IPS DF 6.9 (cell line): ENCODE data around the gene HELZ.

Experiments used
- DNase-seq: peaks from one replicate; pipeline ENCODE4 v3.0.0-alpha.2; 2013; ENCODE audit warnings: low read depth, low spot score
- H3K27ac ChIP-seq: one replicate; pipeline ENCODE4 v1.5.1; 2013; ENCODE audit warnings: low read length, control low read depth
- H3K27me3 ChIP-seq: 2 replicates; pipeline ENCODE4 v1.6.1; 2013; ENCODE audit warnings: mild to moderate bottlenecking, low read length; ENCODE audit not compliant: control insufficient read depth, insufficient read depth
- H3K36me3 ChIP-seq: 2 replicates; pipeline ENCODE4 v1.6.1; 2013; ENCODE audit warnings: low read length; ENCODE audit not compliant: control insufficient read depth, insufficient read depth
- H3K4me1 ChIP-seq: 2 replicates; pipeline ENCODE4 v1.6.1; 2013; ENCODE audit warnings: low read length; ENCODE audit not compliant: control insufficient read depth, insufficient read depth
- H3K4me3 ChIP-seq: 2 replicates; pipeline ENCODE4 v1.5.1; 2013; ENCODE audit warnings: mild to moderate bottlenecking, low read length
- H3K9me3 ChIP-seq: 2 replicates; pipeline ENCODE4 v1.6.1; 2013; ENCODE audit warnings: low read length, inconsistent platforms; ENCODE audit not compliant: control insufficient read depth, insufficient read depth
- WGBS: extraction: QIAGEN DNeasy Blood & Tissue Kit; methylation state at CpG from one replicate; pipeline ENCODE4 v1.1.7; 2013; ENCODE audit warnings: mixed read lengths, missing lambda C conversion rate; ENCODE audit not compliant: insufficient read length, insufficient coverage; 5-methylcytosine and 5-hydroxymethylcytosine counted together

The HELZ gene

GRCh38 chr17:67054011-67054591, 190.9 kb downstream of the HELZ start:
- WGBS = no CpG with 5 or more reads among the region's 19 CpGs
- H3K36me3 ChIP-seq = no peaks in the 10 kb centered on the region
- H3K27ac ChIP-seq = no peak overlapping the region
- no peak for DNase-seq
- H3K27me3 ChIP-seq = no peaks in the 10 kb centered on the region
- H3K4me1 ChIP-seq = no peaks in the 10 kb centered on the region
- no peak overlapping the region for H3K4me3 ChIP-seq
- H3K9me3 ChIP-seq = peaks cover 1% of the 10 kb centered on the region

GRCh38 chr17:67053438-67054000, 191.5 kb downstream of the HELZ start:
- Histone ChIP-seq H3K4me3 (no peak overlapping the region), H3K27ac (no peak overlapping the region), H3K4me1 (no peaks in the 10 kb centered on the region), H3K27me3 (no peaks in the 10 kb centered on the region), H3K9me3 (peaks cover 1% of the 10 kb centered on the region), H3K36me3 (no peaks in the 10 kb centered on the region)
- DNase-seq = no peak
- no CpG with 5 or more reads among the region's 9 CpGs for WGBS

- DNase-seq = no peak
- Histone ChIP-seq H3K4me3 (no peak overlapping the region), H3K27me3 (no peaks in the 10 kb centered on the region), H3K27ac (no peak overlapping the region), H3K36me3 (no peaks in the 10 kb centered on the region), H3K4me1 (no peaks in the 10 kb centered on the region), H3K9me3 (peaks cover 1% of the 10 kb centered on the region)
- no CpG with 5 or more reads among the region's 9 CpGs for WGBS
Measured at GRCh38 chr17:67052720-67053437, 192.1 kb downstream of the HELZ start.

- H3K4me3 ChIP-seq = no peak overlapping the region
- no peaks in the 10 kb centered on the region for H3K4me1 ChIP-seq
- H3K27ac ChIP-seq = no peak overlapping the region
- H3K36me3 ChIP-seq = no peaks in the 10 kb centered on the region
- H3K27me3 ChIP-seq = no peaks in the 10 kb centered on the region
- no peak for DNase-seq
- peaks cover 3% of the 10 kb centered on the region for H3K9me3 ChIP-seq
- no CpG with 5 or more reads among the region's 5 CpGs for WGBS
Measured at GRCh38 chr17:67051837-67052236, 193.2 kb downstream of the HELZ start.

GRCh38 chr17:67051155-67051538, 193.8 kb downstream of the HELZ start:
- Histone ChIP-seq H3K4me1 (no peaks in the 10 kb centered on the region), H3K36me3 (no peaks in the 10 kb centered on the region), H3K4me3 (no peak overlapping the region), H3K9me3 (peaks cover 3% of the 10 kb centered on the region), H3K27me3 (no peaks in the 10 kb centered on the region), H3K27ac (no peak overlapping the region)
- WGBS = no CpG with 5 or more reads among the region's 4 CpGs
- DNase-seq = no peak

- H3K36me3 ChIP-seq = no peaks in the 10 kb centered on the region
- H3K4me1 ChIP-seq = no peaks in the 10 kb centered on the region
- H3K27me3 ChIP-seq = no peaks in the 10 kb centered on the region
- no peak for DNase-seq
- H3K27ac ChIP-seq = no peak overlapping the region
- H3K4me3 ChIP-seq = no peak overlapping the region
- H3K9me3 ChIP-seq = peaks cover 3% of the 10 kb centered on the region
- WGBS = no CpG with 5 or more reads among the region's 6 CpGs
Measured at GRCh38 chr17:67050471-67051154, 194.4 kb downstream of the HELZ start.

- no peaks in the 10 kb centered on the region for H3K36me3 ChIP-seq
- no CpG with 5 or more reads among the region's 1 CpG for WGBS
- no peak overlapping the region for H3K27ac ChIP-seq
- DNase-seq = no peak
- no peaks in the 10 kb centered on the region for H3K27me3 ChIP-seq
- no peak overlapping the region for H3K4me3 ChIP-seq
- H3K4me1 ChIP-seq = no peaks in the 10 kb centered on the region
- H3K9me3 ChIP-seq = peaks cover 3% of the 10 kb centered on the region
Measured at GRCh38 chr17:67050066-67050465, 194.9 kb downstream of the HELZ start.

- Histone ChIP-seq H3K9me3 (peaks cover 3% of the 10 kb centered on the region), H3K4me1 (no peaks in the 10 kb centered on the region), H3K27ac (no peak overlapping the region), H3K27me3 (no peaks in the 10 kb centered on the region), H3K36me3 (no peaks in the 10 kb centered on the region; the same call in 1 of the 2 replicates), H3K4me3 (no peak overlapping the region)
- no CpG with 5 or more reads among the region's 5 CpGs for WGBS
- DNase-seq = no peak
Measured at GRCh38 chr17:67049025-67049739, 195.8 kb downstream of the HELZ start.

GRCh38 chr17:67047382-67047781, 197.6 kb downstream of the HELZ start:
- Histone ChIP-seq H3K9me3 (peaks cover 3% of the 10 kb centered on the region), H3K27me3 (no peaks in the 10 kb centered on the region), H3K27ac (no peak overlapping the region), H3K36me3 (no peaks in the 10 kb centered on the region; the same call in 1 of the 2 replicates), H3K4me3 (no peak overlapping the region), H3K4me1 (no peaks in the 10 kb centered on the region)
- DNase-seq = no peak
- WGBS = no CpG with 5 or more reads among the region's 1 CpG

- H3K27ac ChIP-seq = no peak overlapping the region
- H3K4me3 ChIP-seq = no peak overlapping the region
- DNase-seq = no peak
- H3K36me3 ChIP-seq = no peaks in the 10 kb centered on the region; the same call in 1 of the 2 replicates
- peaks cover 3% of the 10 kb centered on the region for H3K9me3 ChIP-seq
- no peaks in the 10 kb centered on the region for H3K27me3 ChIP-seq
- H3K4me1 ChIP-seq = no peaks in the 10 kb centered on the region
- WGBS = no CpG with 5 or more reads among the region's 4 CpGs
Measured at GRCh38 chr17:67046398-67046797, 198.6 kb downstream of the HELZ start.
